Endometrium (tissue), 2 donors: ENCODE data around the gene GMNC.
A peak's percentile ranks its signal among the peaks of the same experiment; 100 is the strongest.
"Not testable (repeated sequence)": the region's sequence is repeated elsewhere in the genome, so short reads cannot be mapped to it uniquely, and the experiment has no call there.

Experiments
- FAIRE-seq: peaks from 2 replicates; lab custom pipeline; 2012; peaks lifted over from hg19 to GRCh38; lab: Jason Lieb, UNC
- donor health status: control.
- donor health status: control.

The GMNC gene

GRCh38 chr3:190862209-190863118, at the start of gene GMNC:
TSS of gene GMNC (minus strand) at chr3:190862694. CDS start at chr3:190862615, 79 bp downstream.
- no peak for FAIRE-seq

DNA sequence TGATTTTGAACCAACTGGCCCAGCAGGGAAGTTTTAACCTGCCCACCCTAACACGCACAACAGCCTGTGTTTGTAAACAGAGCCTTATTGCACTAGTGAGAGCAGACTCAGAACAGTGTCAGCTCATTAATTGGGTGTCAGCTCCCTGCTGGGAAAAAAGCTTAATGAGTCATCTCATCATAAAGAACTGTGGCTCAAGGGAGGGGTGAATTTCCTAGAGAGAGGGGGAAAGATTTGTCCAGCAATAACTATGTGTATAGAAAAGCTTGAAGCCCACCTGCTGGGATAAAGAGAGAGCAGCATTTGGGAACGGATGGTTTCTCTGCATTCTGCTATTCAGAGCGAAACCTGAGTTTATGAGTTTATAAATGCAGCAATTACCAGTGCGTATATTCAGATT, 48.9 kb upstream of the GMNC start:
- FAIRE-seq, result no peak

DNA sequence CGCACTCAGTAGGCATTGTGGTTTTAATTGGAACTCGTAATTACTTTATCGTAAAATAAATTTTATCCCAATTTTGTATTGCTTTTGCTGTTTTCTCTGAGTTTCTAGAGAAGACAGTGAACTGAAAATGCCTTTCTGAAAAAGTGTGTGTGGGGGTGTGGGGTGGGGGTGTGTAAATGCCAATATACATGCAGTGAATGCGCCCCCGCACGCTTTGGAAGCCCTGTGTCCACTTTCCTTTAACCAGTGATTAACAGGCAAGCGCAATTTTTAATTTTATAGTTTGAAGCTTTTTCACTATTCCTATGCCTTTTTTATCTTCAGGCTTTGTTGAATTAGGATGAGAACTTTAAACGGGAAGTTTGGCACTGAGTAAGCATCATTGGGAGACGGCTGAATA, 47.4 kb upstream of the GMNC start:
- FAIRE-seq, result no peak

GRCh38 chr3:190903156-190903555, 40.7 kb upstream of the GMNC start:
- no peak for FAIRE-seq

- FAIRE-seq, result no peak
Measured at GRCh38 chr3:190902292-190902691, 39.8 kb upstream of the GMNC start.

DNA sequence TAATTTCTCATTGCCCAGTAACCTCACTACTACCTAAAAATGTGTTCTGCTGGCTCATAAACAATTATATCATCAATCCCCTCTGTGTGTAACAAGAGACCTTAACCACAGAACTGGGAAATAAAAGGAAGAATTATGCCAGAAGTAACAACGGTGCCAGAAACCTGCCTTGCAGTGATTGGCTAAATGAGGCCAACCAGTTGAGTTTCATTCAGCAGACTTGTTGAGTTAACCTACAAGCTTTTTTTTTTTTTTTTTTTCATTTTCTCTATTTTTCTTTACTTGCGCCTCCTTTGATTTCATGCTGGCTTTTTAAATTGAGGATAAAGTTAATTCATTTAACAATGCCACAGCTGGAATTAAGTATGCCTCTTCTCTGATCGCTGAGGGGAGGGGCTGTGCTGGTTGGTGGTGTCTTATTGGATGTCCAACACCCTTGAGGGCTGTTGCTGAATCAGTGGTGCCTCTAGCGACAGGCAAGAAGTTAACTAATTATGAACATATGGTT, 30.0 kb upstream of the GMNC start:
- no peak for FAIRE-seq

DNA sequence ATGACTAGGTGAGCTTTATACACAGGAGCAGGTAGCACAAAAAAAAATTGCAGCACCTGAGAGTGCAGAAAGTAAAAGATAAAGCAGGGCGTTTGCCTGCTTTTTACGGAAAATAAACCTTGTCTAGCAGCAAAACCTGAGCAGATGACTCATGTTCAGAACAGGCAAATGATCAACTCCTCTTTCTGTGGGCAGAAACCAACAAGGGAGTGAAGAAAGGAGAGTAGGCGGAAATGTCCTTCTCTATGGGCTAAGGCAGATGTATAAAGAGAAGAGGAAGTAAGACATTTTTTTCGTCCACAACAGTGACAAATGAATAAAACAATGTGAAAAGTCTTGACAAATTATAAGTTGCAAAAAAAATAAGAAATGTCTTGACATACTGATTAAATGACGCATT, 24.5 kb upstream of the GMNC start:
- no peak for FAIRE-seq

GRCh38 chr3:190883973-190884832, 21.7 kb upstream of the GMNC start:
- FAIRE-seq, result peak; percentile 70

- FAIRE-seq, result no peak
Measured at GRCh38 chr3:190883141-190883540, 20.6 kb upstream of the GMNC start.

- no peak for FAIRE-seq
Measured at GRCh38 chr3:190877925-190878324, 15.4 kb upstream of the GMNC start.

GRCh38 chr3:190876433-190876832, 13.9 kb upstream of the GMNC start:
- FAIRE-seq, result not testable (repeated sequence)

GRCh38 chr3:190875061-190875460, 12.6 kb upstream of the GMNC start:
- FAIRE-seq, result not testable (repeated sequence)

DNA sequence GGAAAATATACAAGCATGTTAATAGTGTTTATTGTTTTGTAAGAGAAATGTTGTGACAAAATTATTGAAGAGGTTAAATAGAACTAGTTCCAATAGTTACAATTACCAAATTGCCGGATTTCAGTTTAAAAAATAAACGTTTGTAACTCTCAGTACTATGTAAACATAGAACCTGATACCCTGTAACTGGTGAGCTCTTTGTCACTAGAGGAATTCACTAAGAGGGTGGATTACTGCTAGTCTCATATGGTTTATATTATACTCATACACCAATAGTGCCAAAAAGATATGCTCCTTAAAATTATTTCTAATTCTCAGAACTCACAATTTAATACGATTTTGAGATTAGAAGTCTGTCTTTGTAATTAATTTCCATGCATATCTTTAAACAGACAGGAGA, 7.6 kb upstream of the GMNC start:
- no peak for FAIRE-seq

DNA sequence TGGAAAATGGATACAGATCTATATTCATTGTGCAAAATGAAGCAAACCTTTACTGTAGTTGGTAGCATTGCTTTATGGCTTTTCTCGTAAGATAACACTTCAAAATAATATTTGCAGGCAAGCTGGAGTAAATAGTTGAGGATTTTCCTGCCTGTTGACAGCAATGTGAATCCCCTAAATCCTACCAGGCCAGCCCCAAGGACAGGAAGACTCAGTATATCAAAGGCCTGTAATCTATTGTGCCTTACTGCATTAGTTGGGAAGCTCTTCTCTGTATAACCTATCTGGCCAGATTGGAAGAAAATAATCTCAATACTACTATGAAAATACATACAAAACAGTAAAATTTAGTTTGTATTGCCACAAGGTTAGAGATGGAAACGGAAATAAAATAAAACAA, 4.6 kb upstream of the GMNC start:
- no peak for FAIRE-seq

GRCh38 chr3:190865828-190866227, 3.3 kb upstream of the GMNC start:
- FAIRE-seq, result no peak

GRCh38 chr3:190865419-190865818, 2.9 kb upstream of the GMNC start:
- FAIRE-seq, result no peak

DNA sequence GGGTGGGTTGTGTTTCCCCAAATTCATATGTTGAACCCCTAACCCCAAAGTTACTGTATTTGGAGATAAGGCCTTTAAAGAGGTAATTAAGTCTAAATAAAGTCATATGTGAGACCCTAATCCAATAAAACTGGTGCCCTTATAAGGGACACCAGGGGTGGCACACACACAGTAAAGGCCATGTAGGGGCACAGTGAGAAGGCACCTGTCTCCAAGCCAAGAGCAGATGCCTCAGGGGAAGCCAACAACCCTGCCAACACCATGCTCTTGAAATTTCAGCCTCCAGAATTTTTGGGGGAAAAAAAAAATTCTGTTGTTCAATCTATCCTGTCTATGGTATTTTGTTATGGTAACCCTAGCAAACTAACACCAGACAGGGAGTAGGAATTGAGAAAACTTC, 1.5 kb upstream of the GMNC start:
- no peak for FAIRE-seq

GRCh38 chr3:190863119-190863465, 598 bp upstream of the GMNC start:
- FAIRE-seq, result no peak

DNA sequence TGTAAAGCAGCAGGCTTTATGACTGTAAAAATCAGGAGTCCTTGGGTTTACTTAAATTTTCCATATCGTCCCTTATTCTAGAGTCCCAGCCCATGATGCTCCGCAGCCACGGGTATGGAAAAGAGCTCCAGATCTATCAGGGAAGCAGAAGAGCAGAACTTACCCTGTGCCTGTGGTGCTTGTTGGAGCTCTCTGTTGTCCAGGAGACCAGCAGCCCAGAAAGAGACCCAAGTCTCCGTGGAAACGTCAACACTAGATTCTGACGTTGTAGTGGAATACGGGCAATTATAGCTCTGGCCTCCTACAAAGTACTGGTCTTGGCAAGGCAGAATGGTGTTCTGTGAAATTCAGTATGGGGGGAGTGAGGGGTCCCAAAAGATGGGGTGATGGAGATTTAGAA, 2.0 kb downstream of the GMNC start:
- FAIRE-seq, result no peak

GRCh38 chr3:190855151-190855550, 7.3 kb downstream of the GMNC start:
- FAIRE-seq, result no peak

- no peak for FAIRE-seq
Measured at GRCh38 chr3:190854062-190854461, 8.4 kb downstream of the GMNC start.

DNA sequence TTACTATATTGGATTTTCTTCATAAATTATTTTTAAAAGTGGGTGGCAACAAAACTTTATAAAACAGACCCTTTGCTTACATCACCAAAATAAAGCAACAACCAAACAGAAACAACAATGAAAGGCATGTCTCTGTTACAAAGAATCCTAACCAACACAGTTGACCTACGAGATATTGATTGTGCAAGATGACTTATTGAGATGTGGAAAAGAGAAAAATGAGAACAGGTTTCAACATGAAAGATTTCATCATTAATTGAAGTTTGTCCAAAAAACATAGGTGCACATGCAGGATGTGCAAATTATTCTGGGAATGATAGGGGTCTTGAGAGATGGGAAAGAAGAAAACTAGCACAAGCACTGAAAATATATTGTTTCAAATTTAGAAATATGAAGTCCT, 9.0 kb downstream of the GMNC start:
- no peak for FAIRE-seq

GRCh38 chr3:190849607-190850006, 12.9 kb downstream of the GMNC start:
- FAIRE-seq, result no peak
